Measurements from ENCODE around the gene XIAP.
"Not testable (repeated sequence)": the region's sequence is repeated elsewhere in the genome, so short reads cannot be mapped to it uniquely, and the experiment has no call there.

Gene XIAP

GRCh38 chrX:123859846-123860838 is at the start of gene XIAP:
XIAP (plus strand) TSS chrX:123860053; CDS start chrX:123885663, 25,610 bp downstream.
- in situ Hi-C loops (cut with MboI; ENCODE audit: low sequenced_read_pairs): no loop called here

- in situ Hi-C loops (cut with MboI; ENCODE audit: low sequenced_read_pairs): no loop called here
Observed at GRCh38 chrX:123814343-123814742, 45.5 kb upstream of the XIAP start.

GRCh38 chrX:123814934-123815394 is 44.9 kb upstream of the XIAP start:
- in situ Hi-C loops (cut with MboI; ENCODE audit: low sequenced_read_pairs): not testable (repeated sequence)

GRCh38 chrX:123817288-123817894 is 42.5 kb upstream of the XIAP start:
- in situ Hi-C loops (cut with MboI; ENCODE audit: low sequenced_read_pairs): no loop called here

- in situ Hi-C loops (cut with MboI; ENCODE audit: low sequenced_read_pairs): no loop called here
Observed at GRCh38 chrX:123818243-123818642, 41.6 kb upstream of the XIAP start.

GRCh38 chrX:123822965-123823364 is 36.9 kb upstream of the XIAP start:
- in situ Hi-C loops (cut with MboI; ENCODE audit: low sequenced_read_pairs): no loop called here

GRCh38 chrX:123830309-123830708 is 29.5 kb upstream of the XIAP start:
- in situ Hi-C loops (cut with MboI; ENCODE audit: low sequenced_read_pairs): no loop called here

GRCh38 chrX:123833387-123833786 is 26.5 kb upstream of the XIAP start:
- in situ Hi-C loops (cut with MboI; ENCODE audit: low sequenced_read_pairs): no loop called here

GRCh38 chrX:123834116-123834515 is 25.7 kb upstream of the XIAP start:
- in situ Hi-C loops (cut with MboI; ENCODE audit: low sequenced_read_pairs): no loop called here

- in situ Hi-C loops (cut with MboI; ENCODE audit: low sequenced_read_pairs): no loop called here
Observed at GRCh38 chrX:123835661-123836371, 24.0 kb upstream of the XIAP start.

- in situ Hi-C loops (cut with MboI; ENCODE audit: low sequenced_read_pairs): not testable (repeated sequence)
Observed at GRCh38 chrX:123845129-123845528, 14.7 kb upstream of the XIAP start.

- in situ Hi-C loops (cut with MboI; ENCODE audit: low sequenced_read_pairs): no loop called here
Observed at GRCh38 chrX:123846577-123847038, 13.2 kb upstream of the XIAP start.

- in situ Hi-C loops (cut with MboI; ENCODE audit: low sequenced_read_pairs): no loop called here
Observed at GRCh38 chrX:123847056-123847455, 12.8 kb upstream of the XIAP start.

GRCh38 chrX:123849096-123849495 is 10.8 kb upstream of the XIAP start:
- in situ Hi-C loops (cut with MboI; ENCODE audit: low sequenced_read_pairs): no loop called here

GRCh38 chrX:123849906-123850305 is 9.9 kb upstream of the XIAP start:
- in situ Hi-C loops (cut with MboI; ENCODE audit: low sequenced_read_pairs): not testable (repeated sequence)

- in situ Hi-C loops (cut with MboI; ENCODE audit: low sequenced_read_pairs): no loop called here
Observed at GRCh38 chrX:123851079-123851478, 8.8 kb upstream of the XIAP start.

- in situ Hi-C loops (cut with MboI; ENCODE audit: low sequenced_read_pairs): no loop called here
Observed at GRCh38 chrX:123854329-123854728, 5.5 kb upstream of the XIAP start.

GRCh38 chrX:123859409-123859845 is 426 bp upstream of the XIAP start:
- in situ Hi-C loops (cut with MboI; ENCODE audit: low sequenced_read_pairs): no loop called here

GRCh38 chrX:123860983-123861382 is 1.1 kb downstream of the XIAP start:
- in situ Hi-C loops (cut with MboI; ENCODE audit: low sequenced_read_pairs): no loop called here

GRCh38 chrX:123869488-123869887 is 9.6 kb downstream of the XIAP start:
- in situ Hi-C loops (cut with MboI; ENCODE audit: low sequenced_read_pairs): no loop called here

GRCh38 chrX:123871309-123871708 is 11.5 kb downstream of the XIAP start:
- in situ Hi-C loops (cut with MboI; ENCODE audit: low sequenced_read_pairs): no loop called here

Data from hTERT RPE-1 (cell line).